Choroid plexus epithelial cell (primary cell): ENCODE data around the gene PTGR3.

Experiments used
- DNase-seq: peaks from one replicate; pipeline ENCODE4 v3.0.0-alpha.2; 2010; ENCODE audit warnings: low read depth
- H3K4me3 ChIP-seq: 2 replicates; pipeline ENCODE4 v1.5.1; 2011; ENCODE audit warnings: low read depth, mild to moderate bottlenecking, control low read depth, low read length, moderate library complexity
- TF ChIP-seq, protein P1 (sequence below): conservative IDR thresholded peaks from 2 replicates; pipeline ENCODE4 v1.5.1; 2011; ENCODE audit warnings: low read depth, mild to moderate bottlenecking, control low read depth, inconsistent platforms, low read length, moderate library complexity

Gene PTGR3

GRCh38 chr18:75165926-75166325, 43.0 kb downstream of the PTGR3 start:
- H3K4me3 ChIP-seq: no peak overlapping the region
- TF ChIP-seq, protein P1, sequence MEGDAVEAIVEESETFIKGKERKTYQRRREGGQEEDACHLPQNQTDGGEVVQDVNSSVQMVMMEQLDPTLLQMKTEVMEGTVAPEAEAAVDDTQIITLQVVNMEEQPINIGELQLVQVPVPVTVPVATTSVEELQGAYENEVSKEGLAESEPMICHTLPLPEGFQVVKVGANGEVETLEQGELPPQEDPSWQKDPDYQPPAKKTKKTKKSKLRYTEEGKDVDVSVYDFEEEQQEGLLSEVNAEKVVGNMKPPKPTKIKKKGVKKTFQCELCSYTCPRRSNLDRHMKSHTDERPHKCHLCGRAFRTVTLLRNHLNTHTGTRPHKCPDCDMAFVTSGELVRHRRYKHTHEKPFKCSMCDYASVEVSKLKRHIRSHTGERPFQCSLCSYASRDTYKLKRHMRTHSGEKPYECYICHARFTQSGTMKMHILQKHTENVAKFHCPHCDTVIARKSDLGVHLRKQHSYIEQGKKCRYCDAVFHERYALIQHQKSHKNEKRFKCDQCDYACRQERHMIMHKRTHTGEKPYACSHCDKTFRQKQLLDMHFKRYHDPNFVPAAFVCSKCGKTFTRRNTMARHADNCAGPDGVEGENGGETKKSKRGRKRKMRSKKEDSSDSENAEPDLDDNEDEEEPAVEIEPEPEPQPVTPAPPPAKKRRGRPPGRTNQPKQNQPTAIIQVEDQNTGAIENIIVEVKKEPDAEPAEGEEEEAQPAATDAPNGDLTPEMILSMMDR: no peak
- no peak for DNase-seq

DNA sequence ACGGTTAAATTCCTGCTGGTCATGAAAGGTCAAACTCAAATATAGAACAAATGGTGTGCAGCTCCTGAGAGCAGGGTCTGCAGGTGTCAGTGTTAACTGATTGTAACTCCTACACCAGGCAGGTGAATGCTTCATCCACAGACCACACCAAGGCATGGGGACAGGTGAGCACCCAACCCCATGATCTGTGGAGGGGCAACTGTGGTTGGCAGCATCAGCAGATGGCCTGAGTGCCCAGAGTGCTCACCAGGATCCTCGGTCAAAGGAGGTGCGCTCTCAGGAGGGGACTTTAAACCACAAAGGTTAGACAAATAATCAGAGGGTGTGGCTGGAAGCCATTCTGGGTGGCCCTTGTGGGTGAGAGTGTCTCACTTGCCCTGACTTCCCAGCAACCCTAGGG, 44.5 kb downstream of the PTGR3 start:
- TF ChIP-seq, protein P1: no peak
- no peak for DNase-seq
- H3K4me3 ChIP-seq: no peak overlapping the region

DNA sequence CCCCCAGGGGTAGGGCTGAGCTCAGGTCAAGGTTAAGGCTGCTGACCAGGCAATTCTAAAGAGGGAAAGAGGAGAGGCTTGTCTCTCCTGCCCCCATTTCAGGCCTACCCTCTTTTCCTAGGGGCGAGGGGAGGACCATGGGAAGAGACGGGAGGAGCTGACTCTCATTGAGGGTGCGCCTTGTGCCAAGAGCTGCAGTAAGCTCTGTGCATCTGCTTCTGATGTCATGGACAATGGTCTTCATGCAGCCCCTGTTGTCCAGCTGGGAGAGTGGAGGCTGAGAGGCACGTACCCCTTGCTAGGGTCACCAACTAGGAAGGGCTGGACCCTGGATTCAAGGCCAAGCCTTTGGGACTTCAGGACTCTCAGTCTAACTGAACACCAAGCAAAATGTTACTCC, 45.2 kb downstream of the PTGR3 start:
- no peak for DNase-seq
- H3K4me3 ChIP-seq: no peak overlapping the region
- TF ChIP-seq, protein P1: no peak

GRCh38 chr18:75162978-75163377, 46.0 kb downstream of the PTGR3 start:
- no peak overlapping the region for H3K4me3 ChIP-seq
- DNase-seq: no peak
- TF ChIP-seq, protein P1: no peak

DNA sequence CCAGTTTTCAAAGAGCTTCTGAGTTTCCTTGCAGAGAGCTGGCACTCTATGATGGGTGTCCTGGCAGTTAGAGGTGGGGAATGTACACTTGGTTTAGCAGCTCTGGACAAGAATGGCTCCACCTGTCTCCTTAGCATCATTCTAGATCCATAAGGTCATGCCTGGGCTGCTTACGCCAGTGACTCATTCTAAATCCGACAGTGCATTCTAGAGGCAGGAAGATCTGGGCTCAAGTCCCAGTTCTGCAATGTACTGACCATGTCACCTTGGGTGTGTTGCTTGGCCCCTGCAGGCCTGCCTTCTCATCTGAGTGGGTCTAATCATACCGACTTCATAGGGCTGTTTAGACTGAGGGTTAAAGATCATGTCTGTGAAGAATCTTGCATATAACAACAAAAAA, 46.5 kb downstream of the PTGR3 start:
- peak; percentile 61 for DNase-seq
- TF ChIP-seq, protein P1: no peak
- no peak overlapping the region for H3K4me3 ChIP-seq

- TF ChIP-seq, protein P1: no peak
- peak; percentile 8 for DNase-seq
- H3K4me3 ChIP-seq: no peak overlapping the region
Observed at GRCh38 chr18:75161256-75162028, 47.5 kb downstream of the PTGR3 start.

DNA sequence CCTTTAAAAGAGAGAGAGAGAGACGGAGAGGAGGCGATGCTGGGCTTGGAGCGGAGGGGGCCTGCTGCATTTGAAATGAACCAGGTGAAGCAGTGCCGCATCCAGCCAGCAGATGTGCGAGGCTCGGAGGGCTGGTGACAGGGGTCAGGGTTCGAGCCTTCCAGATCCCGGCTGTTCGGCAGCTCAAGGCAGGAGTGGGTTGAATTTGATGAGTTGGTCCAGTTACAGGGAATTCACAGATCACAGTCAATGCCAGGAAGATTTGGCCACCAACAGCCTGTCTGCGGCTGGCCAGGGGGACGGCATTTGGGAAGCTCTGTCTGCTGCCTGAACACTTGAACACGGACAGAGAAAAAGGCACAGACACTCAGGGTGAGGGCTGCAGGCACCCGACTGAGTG, 48.6 kb downstream of the PTGR3 start:
- no peak for DNase-seq
- TF ChIP-seq, protein P1: no peak
- H3K4me3 ChIP-seq: no peak overlapping the region
